ENCODE measurements around the gene VSIG8. TPM values are rescaled to one million over a fixed set of nuclear protein-coding genes. Genes with fewer than 3 reads are reported as not detected.

The VSIG8 gene
- total and polyA plus RNA-seq, 2 of the 8 experiments (the other 6 are each of a cell fraction or from before 2014, with no cell fraction given) = not detected

DNA sequence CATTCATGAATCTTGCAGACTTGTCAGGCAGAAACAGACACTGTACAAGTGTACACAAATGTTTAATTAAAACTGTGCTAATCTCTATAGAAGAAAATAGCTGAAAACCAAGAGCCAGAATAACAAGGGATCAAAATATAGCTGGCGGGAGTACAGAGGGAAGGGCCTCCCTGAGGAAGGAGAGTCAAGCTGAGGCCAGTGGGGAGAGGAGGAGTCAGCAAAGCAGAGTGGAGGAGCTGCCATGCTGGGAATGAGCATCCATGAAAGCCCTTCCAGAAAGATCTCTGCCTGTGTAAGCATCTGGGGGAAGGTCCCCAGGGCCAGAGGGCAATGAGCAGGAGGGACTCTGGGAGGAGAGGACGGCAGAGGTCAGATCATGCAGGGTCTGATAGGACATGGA, 20.7 kb downstream of the VSIG8 start:
- Histone ChIP-seq H2BK5ac (ENCODE audit: low read depth, low read length) (no peak overlapping the region), H4K91ac (replicated peaks; ENCODE audit: insufficient read length, low read length) (no peak overlapping the region), H3K79me1 (ENCODE audit: low read depth, low read length) (no peaks in the 10 kb centered on the region), H2BK12ac (ENCODE audit: low read depth, low read length) (no peak overlapping the region), H3K36me3 (ENCODE audit: control insufficient read depth in 2 of 4, insufficient read depth in 4 of 4, low read length in 3 of 4) (no peaks in the 10 kb centered on the region), H2BK120ac (replicated peaks; ENCODE audit: low read depth, low read length) (no peak overlapping the region), H3K79me2 (ENCODE audit: control insufficient read depth in 1 of 2, insufficient read depth in 2 of 2, low read length in 2 of 2) (no peaks in the 10 kb centered on the region), H2BK15ac (ENCODE audit: low read length) (no peak overlapping the region), H3K9me3 (ENCODE audit: insufficient read depth in 2 of 2, low read depth in 1 of 2, low read length in 1 of 2) (no peaks in the 10 kb centered on the region), H3K23me2 (ENCODE audit: low read depth, low read length) (no peaks in the 10 kb centered on the region), H3K4me1 (replicated peaks in 1 of 4; ENCODE audit: control insufficient read depth in 3 of 4, insufficient read depth in 4 of 4, low read length in 3 of 4) (no peaks in the 10 kb centered on the region; a peak in 1 of 7 replicates), H2AK5ac (ENCODE audit: low read depth, low read length) (no peak overlapping the region), H3K9ac (replicated peaks in 1 of 4; ENCODE audit: extremely low read depth in 1 of 4, low read depth in 3 of 4, low read length in 3 of 4) (no peak overlapping the region), H4K20me1 (replicated peaks in 1 of 2; ENCODE audit: control insufficient read depth in 1 of 2, insufficient read depth in 2 of 2, low read length in 2 of 2) (no peaks in the 10 kb centered on the region), H3K4me2 (ENCODE audit: insufficient read depth in 1 of 2, low read depth in 2 of 2, low read length in 2 of 2) (no peak overlapping the region), H3K27me3 (replicated peaks in 1 of 4; ENCODE audit: control insufficient read depth in 3 of 4, extremely low read depth in 1 of 4, insufficient read depth in 3 of 4, low read length in 3 of 4) (0 out of 7 replicates have a peak, but pooled peaks cover 0 to 2% (median 0%) of the 10 kb centered on the region in 4 experiments), H3K4me3 (ENCODE audit: extremely low read depth in 1 of 4, insufficient read depth in 2 of 4, low read depth in 3 of 4, low read length in 4 of 4) (no peak overlapping the region), H3K27ac (ENCODE audit: low read depth, low read length) (no peak overlapping the region), H3K4ac (replicated peaks; ENCODE audit: insufficient read length, low read depth, low read length) (no peak overlapping the region), H3K56ac (replicated peaks; ENCODE audit: insufficient read length, low read depth, low read length) (no peak overlapping the region), H3K14ac (ENCODE audit: insufficient read length) (no peak overlapping the region), H3K23ac (ENCODE audit: insufficient read length) (no peak overlapping the region), H4K8ac (ENCODE audit: extremely low read depth, insufficient read depth, low read length) (no peak overlapping the region), H4K5ac (ENCODE audit: insufficient read length, low read depth, low read length) (no peak overlapping the region), H3K18ac (ENCODE audit: extremely low read depth, low read length) (no peak overlapping the region), H2BK20ac (ENCODE audit: low read length) (no peak overlapping the region), H2AFZ (ENCODE audit: low read length) (no peak overlapping the region)
- ChIA-PET CTCF (ENCODE audit: partially characterized antibody) (interaction anchor here (0.8 to 5.6 kb wide), 13 partner anchors 9 to 195 kb away, joined by 3 to 38 read pairs (median 9); no protein-coding TSS in a partner anchor), POLR2A (ENCODE audit: partially characterized antibody) (interaction anchor here (0.9 kb wide), 1 partner anchor 190 kb away, joined by 3 read pairs; the partner anchor contains the start of gene PIGM)
- no peak for FAIRE-seq
- WGBS, 2 experiments (ENCODE audit: extremely low coverage in 1 of 2, insufficient coverage in 1 of 2, insufficient read length in 1 of 2, insufficient replicate concordance in 2 of 2, low coverage in 1 of 2, low lambda C conversion rate in 2 of 2, missing lambda C conversion rate in 1 of 2) = 83% methylated on average over 2 of the region's 2 CpGs; no CpG with 5 or more reads in 1 of the 2 experiments
- DNase-seq (ENCODE audit: low read depth in 1 of 2, low spot score in 2 of 2) = no peak
- no peak for TF ChIP-seq HDAC2 (IDR thresholded peaks at IDR 0.05; ENCODE audit: borderline replicate concordance in 1 of 2, low read depth in 2 of 2, low read length in 2 of 2)
- no peak for TF ChIP-seq CBX8 (IDR thresholded peaks at IDR 0.05; ENCODE audit: borderline replicate concordance, low read depth, low read length)
- TF ChIP-seq CEBPB (IDR thresholded peaks at IDR 0.05; ENCODE audit: low read depth, low read length) = no peak
- TF ChIP-seq KDM4A (IDR thresholded peaks at IDR 0.05; ENCODE audit: low read depth, low read length, severe bottlenecking) = no peak
- TF ChIP-seq HDAC6 (IDR thresholded peaks at IDR 0.05; ENCODE audit: low read depth, low read length) = no peak
